Measurements from ENCODE around the gene ALOX15.
"Not testable (repeated sequence)": the region's sequence is repeated elsewhere in the genome, so short reads cannot be mapped to it uniquely, and the experiment has no call there.

ALOX15 gene

GRCh38 chr17:4641297-4642195 lies at the start of gene ALOX15:
Gene ALOX15 (minus strand): TSS chr17:4641678. CDS start chr17:4641651, 27 bp downstream.
- FAIRE-seq: no peak

- FAIRE-seq: no peak
These were observed 49.3 kb upstream of the ALOX15 start for GRCh38 chr17:4690745-4691144.

- FAIRE-seq: not testable (repeated sequence)
These were observed 48.4 kb upstream of the ALOX15 start for GRCh38 chr17:4689872-4690271.

- not testable (repeated sequence) for FAIRE-seq
These were observed 42.3 kb upstream of the ALOX15 start for GRCh38 chr17:4683739-4684138.

GRCh38 chr17:4679658-4680057 lies 38.2 kb upstream of the ALOX15 start:
- no peak for FAIRE-seq

- FAIRE-seq: no peak
These were observed 37.1 kb upstream of the ALOX15 start for GRCh38 chr17:4678448-4679026.

GRCh38 chr17:4676791-4677190 lies 35.3 kb upstream of the ALOX15 start:
- no peak for FAIRE-seq

GRCh38 chr17:4675791-4676190 lies 34.3 kb upstream of the ALOX15 start:
- no peak for FAIRE-seq

GRCh38 chr17:4674685-4674998 lies 33.2 kb upstream of the ALOX15 start:
- FAIRE-seq: no peak

- no peak for FAIRE-seq
These were observed 32.7 kb upstream of the ALOX15 start for GRCh38 chr17:4673986-4674684.

- no peak for FAIRE-seq
These were observed 31.7 kb upstream of the ALOX15 start for GRCh38 chr17:4673169-4673568.

- FAIRE-seq: no peak
These were observed 31.3 kb upstream of the ALOX15 start for GRCh38 chr17:4672751-4673150.

GRCh38 chr17:4672055-4672630 lies 30.7 kb upstream of the ALOX15 start:
- FAIRE-seq: no peak

- FAIRE-seq: no peak
These were observed 25.7 kb upstream of the ALOX15 start for GRCh38 chr17:4667166-4667565.

- no peak for FAIRE-seq
These were observed 24.8 kb upstream of the ALOX15 start for GRCh38 chr17:4666296-4666695.

- FAIRE-seq: no peak
These were observed 23.5 kb upstream of the ALOX15 start for GRCh38 chr17:4665027-4665426.

GRCh38 chr17:4664230-4664629 lies 22.8 kb upstream of the ALOX15 start:
- FAIRE-seq: no peak

- no peak for FAIRE-seq
These were observed 22.2 kb upstream of the ALOX15 start for GRCh38 chr17:4663711-4664110.

- FAIRE-seq: no peak
These were observed 17.2 kb upstream of the ALOX15 start for GRCh38 chr17:4658478-4659305.

- no peak for FAIRE-seq
These were observed 16.2 kb upstream of the ALOX15 start for GRCh38 chr17:4657678-4658077.

GRCh38 chr17:4655933-4656332 lies 14.5 kb upstream of the ALOX15 start:
- not testable (repeated sequence) for FAIRE-seq

GRCh38 chr17:4652997-4653396 lies 11.5 kb upstream of the ALOX15 start:
- no peak for FAIRE-seq

- no peak for FAIRE-seq
These were observed 7.3 kb upstream of the ALOX15 start for GRCh38 chr17:4648741-4649140.

Measured in islet of Langerhans (tissue), 1 donor.